Testis (tissue), 3 donors: ENCODE results near the gene LRP1B. TPM values are rescaled to one million over a fixed set of nuclear protein-coding genes. Genes with fewer than 3 reads are reported as not detected.

Experiments
- DNase-seq: peaks from one replicate; pipeline ENCODE4 v3.0.0-alpha.2; 2019
- H3K27ac ChIP-seq, 2 donors: fragments of 200-600 bp; sonication (generic); one replicate each; pipeline ENCODE4 v1.5.1; 2019
- H3K27me3 ChIP-seq: fragments of 200-600 bp; sonication (generic); one replicate; pipeline ENCODE4 v1.5.1; 2019
- H3K36me3 ChIP-seq: fragments of 200-600 bp; sonication (generic); one replicate; pipeline ENCODE4 v1.5.1; 2017; ENCODE audit warnings: low read depth; ENCODE audit errors: missing control alignments
- H3K4me1 ChIP-seq: fragments of 200-600 bp; sonication (generic); one replicate; pipeline ENCODE4 v1.5.1; 2019
- H3K4me3 ChIP-seq, 2 donors: fragments of 200-600 bp; sonication (generic); one replicate each; pipeline ENCODE4 v1.5.1; 2017 to 2019
- H3K9me3 ChIP-seq: fragments of 200-600 bp; sonication (generic); one replicate; pipeline ENCODE4 v1.5.1; 2017
- POLR2A ChIP-seq: fragments of 450-650 bp; IDR thresholded peaks from one replicate; pipeline ENCODE4 v1.6.1; 2017; ENCODE audit warnings: antibody characterized with exemption, mild to moderate bottlenecking, moderate library complexity
- WGBS, 2 donors: methylation state at CpG; one replicate each; pipeline ENCODE4 v1.1.5; 2018; 5-methylcytosine and 5-hydroxymethylcytosine counted together
- intact Hi-C: fragments of 100-400 bp; cut with DNase I; formaldehyde crosslinking; loops from one replicate; pipeline ENCODE4 v1.15.1; 2023; ENCODE audit warnings: low total_unique reads
- polyA plus RNA-seq: library from polyadenylated mRNA; stranded (reverse); fragments of 350-450 nt; fragmentation: Illumina TruSeq; extraction: RNeasy Lipid Tissue Mini Kit (QIAGEN cat#74804); gene quantifications from one replicate; pipeline ENCODE4 v1.2.3, GENCODE V29; 2014; ENCODE audit warnings: low read depth, low replicate concordance; ENCODE audit not compliant: insufficient read depth
- total RNA-seq, 2 donors: library from RNA; depleted of rRNA; stranded (reverse); fragments of >200 nt; gene quantifications; one replicate each; pipeline ENCODE4 v1.2.3, GENCODE V29; 2016
- TF ChIP-seq, protein P1 (sequence below), 3 experiments: fragments of 450-650 bp in 2 of 3; fragments of 200-600 bp in 1 of 3; sonication (generic) in 1 of 3; IDR thresholded peaks; one replicate each; pipeline ENCODE4 v1.5.1; 2016 to 2019; ENCODE audit warnings: antibody characterized with exemption in 3 of 3, mild to moderate bottlenecking in 2 of 3, moderate library complexity in 1 of 3

Gene LRP1B
- total and polyA plus RNA-seq, 3 donors from 2014 or later = 0.79 to 1.9 (median 0.84) TPM

DNA sequence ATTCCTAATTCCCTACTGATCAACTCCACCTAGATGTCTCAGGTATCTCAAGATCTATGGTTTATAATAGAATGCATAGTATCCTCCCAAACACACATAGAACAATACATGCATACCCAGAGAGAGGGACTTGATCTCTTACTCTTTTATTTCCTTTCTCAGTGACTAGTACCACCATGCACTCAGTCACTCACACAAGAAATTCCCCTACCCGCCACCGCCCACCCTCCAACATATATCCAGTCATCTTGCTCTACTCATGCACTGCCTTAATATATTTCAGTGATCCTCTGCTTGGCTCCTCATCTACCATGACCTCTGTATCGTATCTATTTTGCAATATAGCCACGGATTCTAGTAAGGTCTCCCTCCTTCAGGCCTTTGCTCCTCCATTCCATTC is 996.9 kb downstream of the LRP1B start:
- intact Hi-C loops = no loop called here
- H3K4me1 ChIP-seq = no peaks in the 10 kb centered on the region
- no peak overlapping the region for H3K4me3 ChIP-seq
- no peak for TF ChIP-seq POLR2A
- TF ChIP-seq, protein P1, sequence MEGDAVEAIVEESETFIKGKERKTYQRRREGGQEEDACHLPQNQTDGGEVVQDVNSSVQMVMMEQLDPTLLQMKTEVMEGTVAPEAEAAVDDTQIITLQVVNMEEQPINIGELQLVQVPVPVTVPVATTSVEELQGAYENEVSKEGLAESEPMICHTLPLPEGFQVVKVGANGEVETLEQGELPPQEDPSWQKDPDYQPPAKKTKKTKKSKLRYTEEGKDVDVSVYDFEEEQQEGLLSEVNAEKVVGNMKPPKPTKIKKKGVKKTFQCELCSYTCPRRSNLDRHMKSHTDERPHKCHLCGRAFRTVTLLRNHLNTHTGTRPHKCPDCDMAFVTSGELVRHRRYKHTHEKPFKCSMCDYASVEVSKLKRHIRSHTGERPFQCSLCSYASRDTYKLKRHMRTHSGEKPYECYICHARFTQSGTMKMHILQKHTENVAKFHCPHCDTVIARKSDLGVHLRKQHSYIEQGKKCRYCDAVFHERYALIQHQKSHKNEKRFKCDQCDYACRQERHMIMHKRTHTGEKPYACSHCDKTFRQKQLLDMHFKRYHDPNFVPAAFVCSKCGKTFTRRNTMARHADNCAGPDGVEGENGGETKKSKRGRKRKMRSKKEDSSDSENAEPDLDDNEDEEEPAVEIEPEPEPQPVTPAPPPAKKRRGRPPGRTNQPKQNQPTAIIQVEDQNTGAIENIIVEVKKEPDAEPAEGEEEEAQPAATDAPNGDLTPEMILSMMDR (IDR thresholded peaks at IDR 0.05) = no peak
- H3K36me3 ChIP-seq = no peaks in the 10 kb centered on the region
- no peaks in the 10 kb centered on the region for H3K27me3 ChIP-seq
- no peak overlapping the region for H3K27ac ChIP-seq
- DNase-seq = no peak
- 84 to 90% methylated on average over 4 of the region's 4 CpGs for WGBS, 2 donors
- H3K9me3 ChIP-seq = no peaks in the 10 kb centered on the region

DNA sequence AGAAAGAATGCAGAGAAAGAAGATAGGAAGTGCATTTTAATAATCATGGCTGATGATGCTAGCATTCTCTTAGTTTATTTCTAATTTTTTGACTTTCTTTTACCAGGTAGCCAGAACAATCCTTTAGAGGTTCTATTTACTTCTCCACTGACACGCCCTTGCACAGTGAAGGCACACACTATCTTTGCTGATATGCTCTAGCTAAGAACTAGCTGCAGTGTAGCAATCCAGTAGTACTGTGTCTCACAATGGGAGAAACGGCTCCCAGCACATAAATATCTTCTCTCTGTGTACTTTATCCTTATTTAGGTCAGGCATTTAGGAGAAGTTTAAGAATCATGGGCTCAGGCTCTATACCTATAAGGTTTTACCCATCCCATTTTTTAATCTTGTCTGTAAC is 1005.4 kb downstream of the LRP1B start:
- H3K4me3 ChIP-seq = no peak overlapping the region
- H3K9me3 ChIP-seq = no peaks in the 10 kb centered on the region
- WGBS, 2 donors = 42 to 56% methylated on average over 2 of the region's 2 CpGs
- peak; percentile 21 for DNase-seq
- intact Hi-C loops = no loop called here
- no peak for TF ChIP-seq POLR2A
- TF ChIP-seq, protein P1 (IDR thresholded peaks at IDR 0.05) = no peak
- no peak overlapping the region for H3K27ac ChIP-seq
- no peaks in the 10 kb centered on the region for H3K36me3 ChIP-seq
- H3K4me1 ChIP-seq = no peaks in the 10 kb centered on the region
- no peaks in the 10 kb centered on the region for H3K27me3 ChIP-seq

DNA sequence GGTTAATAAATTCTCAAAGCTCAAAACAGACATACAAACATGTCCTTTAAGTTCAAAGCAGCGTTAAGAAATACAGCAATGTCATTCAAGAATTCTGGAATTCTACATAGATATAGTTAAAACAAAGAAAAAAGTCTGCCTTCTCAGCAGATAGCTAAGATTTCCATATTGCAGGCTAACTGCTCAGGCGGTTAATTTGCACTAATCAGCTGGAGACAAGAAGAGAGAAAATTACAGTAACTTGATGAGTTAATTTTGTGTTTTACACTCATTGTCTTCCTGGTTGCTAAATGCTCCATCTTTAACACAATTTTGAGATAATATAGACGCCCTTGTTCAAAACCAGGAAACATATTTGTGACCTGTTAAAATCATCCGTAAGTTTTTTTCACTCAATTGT is 1012.0 kb downstream of the LRP1B start:
- no peaks in the 10 kb centered on the region for H3K36me3 ChIP-seq
- WGBS, 2 donors = 86 to 88% methylated on average over 4 of the region's 4 CpGs
- no peak for DNase-seq
- H3K9me3 ChIP-seq = no peaks in the 10 kb centered on the region
- intact Hi-C loops = no loop called here
- H3K4me1 ChIP-seq = no peaks in the 10 kb centered on the region
- no peak overlapping the region for H3K4me3 ChIP-seq
- H3K27ac ChIP-seq = no peak overlapping the region
- H3K27me3 ChIP-seq = no peaks in the 10 kb centered on the region
- TF ChIP-seq, protein P1 (IDR thresholded peaks at IDR 0.05) = no peak
- TF ChIP-seq POLR2A = no peak

DNA sequence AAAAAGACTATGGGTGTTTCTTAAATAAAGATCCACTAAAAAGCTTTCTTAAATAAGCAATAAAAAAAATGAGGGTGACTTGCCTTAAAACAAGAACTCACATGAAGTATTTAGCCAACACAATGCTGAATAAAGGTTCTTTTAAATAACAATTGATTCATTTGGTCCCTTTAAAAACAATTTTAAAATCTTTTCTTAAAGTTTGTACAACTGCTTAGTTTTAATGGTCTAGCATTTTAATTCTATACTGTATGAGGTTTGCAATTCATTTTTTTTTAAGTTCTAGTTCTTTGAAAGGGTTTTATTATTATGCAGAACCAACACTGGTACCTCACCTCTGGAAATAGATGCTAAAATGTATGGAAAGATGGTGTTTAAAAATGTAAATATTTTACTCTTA is 1017.5 kb downstream of the LRP1B start:
- Histone ChIP-seq H3K27ac (no peak overlapping the region), H3K4me1 (no peaks in the 10 kb centered on the region), H3K36me3 (no peaks in the 10 kb centered on the region), H3K27me3 (no peaks in the 10 kb centered on the region), H3K4me3 (no peak overlapping the region), H3K9me3 (no peaks in the 10 kb centered on the region)
- intact Hi-C loops = no loop called here
- no peak for TF ChIP-seq POLR2A
- TF ChIP-seq, protein P1 (IDR thresholded peaks at IDR 0.05) = no peak
- no peak for DNase-seq

DNA sequence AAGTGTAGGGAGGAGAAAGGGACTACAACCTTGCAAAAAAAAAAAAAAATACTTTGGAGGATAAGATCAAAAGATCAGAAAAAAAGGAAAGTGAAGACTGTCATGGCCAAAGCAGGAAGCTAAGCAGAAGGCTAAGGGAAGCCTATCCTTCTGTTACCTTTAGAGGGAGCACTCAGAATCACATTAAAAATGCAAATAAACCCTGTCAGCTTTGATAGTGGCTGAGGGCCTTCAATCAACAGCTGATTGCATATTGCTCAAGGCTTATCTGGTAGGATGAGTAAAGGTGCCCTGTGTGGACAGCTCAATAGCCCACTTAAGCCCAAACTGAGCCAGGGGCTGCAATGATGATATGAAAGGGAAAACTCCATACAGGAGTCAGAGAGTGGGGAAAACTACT is 1021.2 kb downstream of the LRP1B start:
- intact Hi-C loops = no loop called here
- H3K4me1 ChIP-seq = no peaks in the 10 kb centered on the region

More for the DNA sequence above, 1021.2 kb downstream of the LRP1B start:
- DNase-seq = no peak
- H3K27me3 ChIP-seq = no peaks in the 10 kb centered on the region
- no peaks in the 10 kb centered on the region for H3K36me3 ChIP-seq
- H3K9me3 ChIP-seq = no peaks in the 10 kb centered on the region
- no peak overlapping the region for H3K27ac ChIP-seq
- TF ChIP-seq, protein P1 (IDR thresholded peaks at IDR 0.05) = peak in 2 of 3 experiments; percentile 10 to 11
- no peak for TF ChIP-seq POLR2A
- no peak overlapping the region for H3K4me3 ChIP-seq
